HG03139 (cell line): Measurements from ENCODE around the gene CLIC1.
A peak's percentile ranks its signal among the peaks of the same experiment; 100 is the strongest.

Source experiments
- ATAC-seq: cut with Tn5 transposase; IDR thresholded peaks from one replicate; pipeline ENCODE4 v1.9.1; 2021; ENCODE audit not compliant: unreplicated experiment

The CLIC1 gene

GRCh38 chr6:31736021-31736767 lies at the start of gene CLIC1:
TSS of gene CLIC1 (minus strand) at chr6:31736530. CDS start at chr6:31736300, 230 bp downstream.
- ATAC-seq: peak; percentile 26

GRCh38 chr6:31785475-31785874 lies 49.1 kb upstream of the CLIC1 start:
- no peak for ATAC-seq

- ATAC-seq: no peak
Observed at GRCh38 chr6:31784098-31784925, 48.0 kb upstream of the CLIC1 start.

- no peak for ATAC-seq
Observed at GRCh38 chr6:31782126-31782855, 46.0 kb upstream of the CLIC1 start.

- no peak for ATAC-seq
Observed at GRCh38 chr6:31781244-31782125, 45.2 kb upstream of the CLIC1 start.

GRCh38 chr6:31780507-31781243 lies 44.3 kb upstream of the CLIC1 start:
- no peak for ATAC-seq

- ATAC-seq: no peak
Observed at GRCh38 chr6:31779908-31780307, 43.6 kb upstream of the CLIC1 start.

- no peak for ATAC-seq
Observed at GRCh38 chr6:31778999-31779885, 42.9 kb upstream of the CLIC1 start.

GRCh38 chr6:31778193-31778592 lies 41.9 kb upstream of the CLIC1 start:
- no peak for ATAC-seq

GRCh38 chr6:31777667-31778050 lies 41.3 kb upstream of the CLIC1 start:
- ATAC-seq: no peak

GRCh38 chr6:31776989-31777666 lies 40.8 kb upstream of the CLIC1 start, which contains the start of gene VWA7:
TSS of gene VWA7 (minus strand) at chr6:31777328. CDS start at chr6:31776779, 549 bp downstream.
- ATAC-seq: no peak

- no peak for ATAC-seq
Observed at GRCh38 chr6:31776485-31776988, 40.2 kb upstream of the CLIC1 start.

- ATAC-seq: no peak
Observed at GRCh38 chr6:31775633-31776484, 39.5 kb upstream of the CLIC1 start.

GRCh38 chr6:31775184-31775583 lies 38.9 kb upstream of the CLIC1 start:
- no peak for ATAC-seq

- ATAC-seq: no peak
Observed at GRCh38 chr6:31771992-31772358, 35.6 kb upstream of the CLIC1 start.

- no peak for ATAC-seq
Observed at GRCh38 chr6:31770860-31771259, 34.5 kb upstream of the CLIC1 start.

- no peak for ATAC-seq
Observed at GRCh38 chr6:31769684-31770371, 33.5 kb upstream of the CLIC1 start.
